GM11168 (cell line): ENCODE measurements around the gene PIM3.
"Not testable (repeated sequence)": the region's sequence is repeated elsewhere in the genome, so short reads cannot be mapped to it uniquely, and the experiment has no call there.

ENCODE experiments used
- in situ Hi-C: fragments of 300-500 bp; cut with MboI; formaldehyde crosslinking; loops from one replicate; pipeline ENCODE4 v1.12.0; 2022; ENCODE audit warnings: low sequenced_read_pairs; ENCODE audit not compliant: unreplicated experiment

The PIM3 gene

GRCh38 chr22:49941507-49942316 is 18.9 kb upstream of the PIM3 start:
- in situ Hi-C loops = no loop called here

- in situ Hi-C loops = no loop called here
These were observed 17.8 kb upstream of the PIM3 start for GRCh38 chr22:49942565-49943404.

- in situ Hi-C loops = no loop called here
These were observed 17.2 kb upstream of the PIM3 start for GRCh38 chr22:49943405-49943765.

GRCh38 chr22:49943771-49944398 is 16.7 kb upstream of the PIM3 start:
- in situ Hi-C loops = no loop called here

GRCh38 chr22:49944399-49944891 is 16.1 kb upstream of the PIM3 start:
- in situ Hi-C loops = no loop called here

- in situ Hi-C loops = not testable (repeated sequence)
These were observed 15.4 kb upstream of the PIM3 start for GRCh38 chr22:49945042-49945794.

- in situ Hi-C loops = no loop called here
These were observed 13.8 kb upstream of the PIM3 start for GRCh38 chr22:49946612-49947295.

- in situ Hi-C loops = no loop called here
These were observed 13.3 kb upstream of the PIM3 start for GRCh38 chr22:49947296-49947622.

- in situ Hi-C loops = no loop called here
These were observed 12.2 kb upstream of the PIM3 start for GRCh38 chr22:49948116-49948957.

- in situ Hi-C loops = no loop called here
These were observed 11.3 kb upstream of the PIM3 start for GRCh38 chr22:49948958-49949913.

GRCh38 chr22:49949914-49950292 is 10.7 kb upstream of the PIM3 start:
- in situ Hi-C loops = no loop called here

- in situ Hi-C loops = no loop called here
These were observed 10.1 kb upstream of the PIM3 start for GRCh38 chr22:49950396-49950994.

GRCh38 chr22:49951000-49951677 is 9.4 kb upstream of the PIM3 start:
- in situ Hi-C loops = no loop called here

GRCh38 chr22:49951678-49951985 is 8.9 kb upstream of the PIM3 start:
- in situ Hi-C loops = no loop called here

GRCh38 chr22:49951986-49952896 is 8.3 kb upstream of the PIM3 start:
- in situ Hi-C loops = no loop called here

- in situ Hi-C loops = no loop called here
These were observed 7.4 kb upstream of the PIM3 start for GRCh38 chr22:49953027-49953679.
